Thoracic aorta (tissue), 2 donors: ENCODE measurements around the gene ZBTB38. TPM values are rescaled to one million over a fixed set of nuclear protein-coding genes. Genes with fewer than 3 reads are reported as not detected.

Source experiments
- ATAC-seq: fragments of 150-250 bp; one replicate; pipeline ENCODE4 v1.8.0; 2017; ENCODE audit warnings: low read depth; ENCODE audit not compliant: insufficient number of reproducible peaks, low FRiP score
- DNase-seq: peaks from one replicate; pipeline ENCODE4 v3.0.0-alpha.2; 2020; ENCODE audit warnings: low spot score
- H3K27ac ChIP-seq, 2 donors: fragments of 200-600 bp; sonication (generic); 1 replicate in 1 of 2; 2 replicates in 1 of 2; pipeline ENCODE4 v1.5.1; 2016; ENCODE audit warnings: mild to moderate bottlenecking in 2 of 2, moderate library complexity in 2 of 2
- H3K27me3 ChIP-seq: fragments of 200-600 bp; sonication (generic); replicated peaks from 2 replicates; pipeline ENCODE4 v1.6.0; 2016; ENCODE audit warnings: mild to moderate bottlenecking; ENCODE audit not compliant: insufficient read depth
- H3K36me3 ChIP-seq: fragments of 200-600 bp; sonication (generic); one replicate; pipeline ENCODE4 v1.5.1; 2016
- H3K4me1 ChIP-seq, 2 donors: fragments of 200-600 bp; sonication (generic); 1 replicate in 1 of 2; 2 replicates in 1 of 2; pipeline versions ENCODE4 v1.5.1 to v1.6.0; 2016; ENCODE audit warnings: low read depth in 2 of 2, mild to moderate bottlenecking in 1 of 2; ENCODE audit not compliant: control insufficient read depth in 1 of 2
- H3K4me3 ChIP-seq: fragments of 200-600 bp; sonication (generic); 2 replicates; pipeline ENCODE4 v1.5.1; 2016; ENCODE audit warnings: mild to moderate bottlenecking
- H3K9me3 ChIP-seq: fragments of 200-600 bp; sonication (generic); 2 replicates; pipeline ENCODE4 v1.5.1; 2016
- total RNA-seq, 2 donors: library from RNA; depleted of rRNA; stranded (reverse); fragments of >200 nt; gene quantifications; one replicate each; pipeline versions ENCODE4 v1.1.0 to v1.2.3, GENCODE V29; 2016
- TF ChIP-seq, protein P1 (sequence below): fragments of 200-600 bp; sonication (generic); IDR thresholded peaks from one replicate; pipeline ENCODE4 v1.5.1; 2019; ENCODE audit warnings: antibody characterized with exemption

The ZBTB38 gene, protein sequence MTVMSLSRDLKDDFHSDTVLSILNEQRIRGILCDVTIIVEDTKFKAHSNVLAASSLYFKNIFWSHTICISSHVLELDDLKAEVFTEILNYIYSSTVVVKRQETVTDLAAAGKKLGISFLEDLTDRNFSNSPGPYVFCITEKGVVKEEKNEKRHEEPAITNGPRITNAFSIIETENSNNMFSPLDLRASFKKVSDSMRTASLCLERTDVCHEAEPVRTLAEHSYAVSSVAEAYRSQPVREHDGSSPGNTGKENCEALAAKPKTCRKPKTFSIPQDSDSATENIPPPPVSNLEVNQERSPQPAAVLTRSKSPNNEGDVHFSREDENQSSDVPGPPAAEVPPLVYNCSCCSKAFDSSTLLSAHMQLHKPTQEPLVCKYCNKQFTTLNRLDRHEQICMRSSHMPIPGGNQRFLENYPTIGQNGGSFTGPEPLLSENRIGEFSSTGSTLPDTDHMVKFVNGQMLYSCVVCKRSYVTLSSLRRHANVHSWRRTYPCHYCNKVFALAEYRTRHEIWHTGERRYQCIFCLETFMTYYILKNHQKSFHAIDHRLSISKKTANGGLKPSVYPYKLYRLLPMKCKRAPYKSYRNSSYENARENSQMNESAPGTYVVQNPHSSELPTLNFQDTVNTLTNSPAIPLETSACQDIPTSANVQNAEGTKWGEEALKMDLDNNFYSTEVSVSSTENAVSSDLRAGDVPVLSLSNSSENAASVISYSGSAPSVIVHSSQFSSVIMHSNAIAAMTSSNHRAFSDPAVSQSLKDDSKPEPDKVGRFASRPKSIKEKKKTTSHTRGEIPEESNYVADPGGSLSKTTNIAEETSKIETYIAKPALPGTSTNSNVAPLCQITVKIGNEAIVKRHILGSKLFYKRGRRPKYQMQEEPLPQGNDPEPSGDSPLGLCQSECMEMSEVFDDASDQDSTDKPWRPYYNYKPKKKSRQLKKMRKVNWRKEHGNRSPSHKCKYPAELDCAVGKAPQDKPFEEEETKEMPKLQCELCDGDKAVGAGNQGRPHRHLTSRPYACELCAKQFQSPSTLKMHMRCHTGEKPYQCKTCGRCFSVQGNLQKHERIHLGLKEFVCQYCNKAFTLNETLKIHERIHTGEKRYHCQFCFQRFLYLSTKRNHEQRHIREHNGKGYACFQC (N-terminal part only)
- 100 to 1,000 TPM; 169 to 215 TPM for total RNA-seq

DNA sequence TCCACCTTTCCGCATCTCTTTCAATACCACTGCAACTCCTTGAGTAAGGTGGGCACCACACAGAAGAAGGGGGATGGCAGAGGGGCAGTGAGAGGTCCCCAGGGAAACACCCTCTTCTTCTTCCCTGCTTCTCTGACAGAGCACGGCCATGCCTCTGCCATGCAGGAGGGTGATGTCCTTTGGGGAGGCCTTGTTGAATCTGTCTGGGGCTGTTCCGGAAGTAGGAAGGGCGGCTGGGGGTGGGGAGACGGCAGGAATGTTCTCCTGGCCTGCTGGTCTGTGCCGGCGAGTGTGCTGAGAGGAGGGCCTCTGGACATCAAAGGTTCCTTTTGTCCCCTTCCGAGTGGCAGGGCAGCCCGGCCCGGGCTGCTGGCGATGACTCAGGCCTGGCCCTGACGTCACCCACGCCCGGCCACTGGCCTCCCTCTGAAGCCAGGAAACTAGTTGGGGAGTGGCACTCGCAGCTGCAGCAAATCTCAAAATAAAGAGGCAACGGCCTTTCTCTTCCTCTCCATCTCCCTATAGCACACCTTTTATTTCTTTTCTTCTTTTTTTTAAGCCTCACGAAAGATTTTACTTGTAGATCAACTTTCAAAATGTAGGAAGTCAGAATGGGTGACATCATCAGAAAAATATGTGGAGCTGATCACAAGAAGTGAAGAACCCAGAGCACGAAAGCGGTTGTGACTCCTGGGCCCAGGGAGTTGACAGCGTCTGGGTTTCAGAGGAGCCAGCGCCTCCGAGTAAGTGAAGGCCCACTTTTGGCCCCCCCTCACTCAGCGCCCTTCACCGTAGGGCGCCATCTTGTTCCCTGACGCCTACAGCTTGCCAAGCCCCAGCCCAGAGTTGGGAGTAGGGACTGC lies at the start of gene ZBTB38:
ZBTB38 (plus strand) TSS at position 443 of the 863 bp plus-strand sequence. CDS start 73,885 bp downstream, outside the sequence.
- Histone ChIP-seq H3K27ac (peak within 1 kb of the TSS; percentile 97 to 99), H3K4me3 (peak within 1 kb of the TSS; percentile 73), H3K4me1 (peaks cover 34 to 65% of the 10 kb centered on the region in 2 donors), H3K27me3 (no peaks in the 10 kb centered on the region), H3K36me3 (no peaks in the 10 kb centered on the region), H3K9me3 (no peaks in the 10 kb centered on the region)
- TF ChIP-seq, protein P1, sequence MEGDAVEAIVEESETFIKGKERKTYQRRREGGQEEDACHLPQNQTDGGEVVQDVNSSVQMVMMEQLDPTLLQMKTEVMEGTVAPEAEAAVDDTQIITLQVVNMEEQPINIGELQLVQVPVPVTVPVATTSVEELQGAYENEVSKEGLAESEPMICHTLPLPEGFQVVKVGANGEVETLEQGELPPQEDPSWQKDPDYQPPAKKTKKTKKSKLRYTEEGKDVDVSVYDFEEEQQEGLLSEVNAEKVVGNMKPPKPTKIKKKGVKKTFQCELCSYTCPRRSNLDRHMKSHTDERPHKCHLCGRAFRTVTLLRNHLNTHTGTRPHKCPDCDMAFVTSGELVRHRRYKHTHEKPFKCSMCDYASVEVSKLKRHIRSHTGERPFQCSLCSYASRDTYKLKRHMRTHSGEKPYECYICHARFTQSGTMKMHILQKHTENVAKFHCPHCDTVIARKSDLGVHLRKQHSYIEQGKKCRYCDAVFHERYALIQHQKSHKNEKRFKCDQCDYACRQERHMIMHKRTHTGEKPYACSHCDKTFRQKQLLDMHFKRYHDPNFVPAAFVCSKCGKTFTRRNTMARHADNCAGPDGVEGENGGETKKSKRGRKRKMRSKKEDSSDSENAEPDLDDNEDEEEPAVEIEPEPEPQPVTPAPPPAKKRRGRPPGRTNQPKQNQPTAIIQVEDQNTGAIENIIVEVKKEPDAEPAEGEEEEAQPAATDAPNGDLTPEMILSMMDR: no peak
- peak; percentile 78 for ATAC-seq
- peak; percentile 81 for DNase-seq

DNA sequence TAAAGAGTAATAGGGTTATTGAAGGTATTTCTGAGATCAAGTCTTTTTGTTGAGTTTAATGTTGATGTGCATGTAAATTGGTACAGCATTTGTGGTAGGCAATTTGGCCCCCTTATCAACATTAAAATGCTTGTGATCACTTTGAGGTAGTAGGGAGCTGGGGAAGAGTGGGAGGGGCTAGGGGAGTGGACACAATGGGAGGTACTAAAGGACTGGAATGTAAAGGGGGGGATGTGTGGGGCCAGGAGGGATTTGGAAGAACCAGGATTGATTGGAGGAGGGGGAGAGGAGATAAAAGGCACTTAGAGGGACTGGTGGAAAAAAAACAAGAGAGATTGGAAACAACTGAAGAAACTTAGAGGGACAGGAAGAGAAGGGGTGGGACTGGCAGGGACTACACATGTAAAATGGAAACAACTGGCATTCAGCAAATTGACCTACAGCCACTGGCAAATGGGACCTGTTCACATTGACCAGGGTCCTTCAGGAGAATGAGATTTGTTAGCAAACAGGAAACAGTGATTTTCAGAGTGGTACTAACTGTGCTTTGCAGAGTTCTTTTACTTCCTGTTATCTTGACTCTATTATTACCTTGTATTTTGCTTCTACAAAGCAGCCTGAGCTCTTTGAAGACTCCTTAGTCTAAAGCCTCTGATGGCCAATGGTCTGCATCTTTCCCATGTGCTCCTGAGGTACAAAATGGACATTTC lies 47.8 kb upstream of the ZBTB38 start:
- TF ChIP-seq, protein P1: no peak
- Histone ChIP-seq H3K27me3 (no peaks in the 10 kb centered on the region), H3K4me3 (no peak overlapping the region), H3K27ac (no peak overlapping the region), H3K4me1 (no peaks in the 10 kb centered on the region), H3K36me3 (no peaks in the 10 kb centered on the region), H3K9me3 (no peaks in the 10 kb centered on the region)
- no peak for DNase-seq
- no peak for ATAC-seq

DNA sequence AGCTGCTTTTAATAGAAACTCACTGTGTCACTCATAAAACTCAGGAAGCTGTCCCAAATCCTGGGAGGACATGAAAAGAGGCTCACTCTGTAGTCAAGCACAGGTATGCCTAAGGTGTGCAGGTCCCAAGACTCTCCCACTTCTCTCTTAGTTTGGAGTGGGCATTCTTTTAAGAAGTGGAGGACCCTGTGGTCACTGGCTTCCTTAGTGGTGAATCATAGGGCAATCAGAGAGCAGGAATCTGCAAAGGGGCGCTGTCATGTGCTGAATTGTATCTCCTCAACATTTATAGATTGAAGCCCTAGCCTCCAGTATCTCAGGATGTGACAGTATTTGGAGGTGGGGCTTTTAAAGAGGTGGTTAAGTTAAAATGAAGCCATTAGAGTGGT lies 47.2 kb upstream of the ZBTB38 start:
- H3K27me3 ChIP-seq: no peaks in the 10 kb centered on the region
- H3K4me1 ChIP-seq: no peaks in the 10 kb centered on the region
- DNase-seq (no peak), ATAC-seq (no peak)
- H3K27ac ChIP-seq: no peak overlapping the region
- TF ChIP-seq, protein P1: no peak
- no peaks in the 10 kb centered on the region for H3K36me3 ChIP-seq
- no peaks in the 10 kb centered on the region for H3K9me3 ChIP-seq
- H3K4me3 ChIP-seq: no peak overlapping the region

DNA sequence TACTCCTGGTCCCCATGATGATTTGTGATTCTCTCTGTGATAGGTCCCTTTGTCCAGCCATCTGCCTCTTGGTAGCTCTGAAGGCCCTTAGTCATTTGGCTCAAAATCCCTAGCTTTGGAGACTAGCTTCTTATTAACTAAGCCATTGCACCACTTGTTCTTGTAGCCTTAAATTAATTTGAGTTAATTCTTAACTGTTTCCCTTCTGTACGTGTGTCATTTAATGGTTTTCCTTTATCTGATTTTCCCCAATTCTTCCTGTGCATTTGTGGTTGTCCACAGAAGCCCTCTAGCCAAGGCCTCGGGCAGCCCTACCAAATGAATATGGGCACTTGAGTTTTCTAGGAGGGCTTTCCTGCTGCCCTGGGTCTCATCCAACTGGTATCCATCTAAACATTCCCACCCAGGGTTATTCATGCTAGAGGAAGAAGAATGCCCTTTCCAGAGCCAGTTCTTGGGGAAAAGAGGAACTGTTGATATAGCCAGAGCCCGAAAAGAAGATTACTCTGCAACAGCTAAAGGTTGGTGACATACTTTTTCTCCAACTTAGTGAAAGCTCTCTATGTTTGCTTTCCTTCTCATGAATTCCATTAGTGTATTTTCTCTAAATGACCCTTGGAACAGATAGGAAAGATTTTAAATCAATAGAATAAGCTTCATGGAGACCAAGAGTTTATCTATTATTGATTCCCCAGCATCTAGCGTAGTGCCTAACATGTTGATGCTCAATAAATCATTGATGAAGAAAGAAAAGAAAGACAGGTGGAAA lies 44.2 kb upstream of the ZBTB38 start:
- Histone ChIP-seq H3K4me3 (no peak overlapping the region), H3K27ac (no peak overlapping the region), H3K9me3 (no peaks in the 10 kb centered on the region), H3K27me3 (no peaks in the 10 kb centered on the region), H3K4me1 (no peaks in the 10 kb centered on the region), H3K36me3 (no peaks in the 10 kb centered on the region)
- DNase-seq: no peak
- no peak for ATAC-seq
- TF ChIP-seq, protein P1: no peak
